ENCODE measurements around the gene CYP17A1. TPM values are rescaled to one million over a fixed set of nuclear protein-coding genes. Genes with fewer than 3 reads are reported as not detected.

CYP17A1 gene, protein sequence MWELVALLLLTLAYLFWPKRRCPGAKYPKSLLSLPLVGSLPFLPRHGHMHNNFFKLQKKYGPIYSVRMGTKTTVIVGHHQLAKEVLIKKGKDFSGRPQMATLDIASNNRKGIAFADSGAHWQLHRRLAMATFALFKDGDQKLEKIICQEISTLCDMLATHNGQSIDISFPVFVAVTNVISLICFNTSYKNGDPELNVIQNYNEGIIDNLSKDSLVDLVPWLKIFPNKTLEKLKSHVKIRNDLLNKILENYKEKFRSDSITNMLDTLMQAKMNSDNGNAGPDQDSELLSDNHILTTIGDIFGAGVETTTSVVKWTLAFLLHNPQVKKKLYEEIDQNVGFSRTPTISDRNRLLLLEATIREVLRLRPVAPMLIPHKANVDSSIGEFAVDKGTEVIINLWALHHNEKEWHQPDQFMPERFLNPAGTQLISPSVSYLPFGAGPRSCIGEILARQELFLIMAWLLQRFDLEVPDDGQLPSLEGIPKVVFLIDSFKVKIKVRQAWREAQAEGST
- not detected for polyA plus RNA-seq (2012; ENCODE audit: insufficient read depth, insufficient read length, low read depth)

DNA sequence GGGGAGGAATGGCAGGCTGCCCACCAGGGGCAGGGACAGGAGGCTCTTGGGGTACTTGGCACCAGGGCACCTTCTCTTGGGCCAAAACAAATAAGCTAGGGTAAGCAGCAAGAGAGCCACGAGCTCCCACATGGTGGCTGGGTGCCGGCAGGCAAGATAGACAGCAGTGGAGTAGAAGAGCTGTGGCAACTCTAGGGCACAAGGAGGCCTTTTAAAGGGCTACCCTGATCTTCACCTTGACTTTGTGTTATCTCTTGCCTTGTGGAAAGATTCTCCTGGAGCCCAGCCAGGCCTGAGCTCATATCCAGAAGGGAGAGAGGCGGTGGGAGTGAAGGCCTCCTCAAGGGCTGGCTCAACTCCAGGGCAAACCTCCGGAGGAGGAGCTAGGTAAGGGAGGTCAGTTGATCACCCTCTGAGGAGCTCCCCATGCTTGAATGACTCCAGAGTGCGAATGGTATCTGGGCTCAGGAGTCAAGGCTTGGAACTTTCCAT is at the start of gene CYP17A1:
TSS of gene CYP17A1 (minus strand) at position 184 of the 492 bp plus-strand sequence. CDS start at position 132, 52 bp downstream.
- TF ChIP-seq, protein P1, sequence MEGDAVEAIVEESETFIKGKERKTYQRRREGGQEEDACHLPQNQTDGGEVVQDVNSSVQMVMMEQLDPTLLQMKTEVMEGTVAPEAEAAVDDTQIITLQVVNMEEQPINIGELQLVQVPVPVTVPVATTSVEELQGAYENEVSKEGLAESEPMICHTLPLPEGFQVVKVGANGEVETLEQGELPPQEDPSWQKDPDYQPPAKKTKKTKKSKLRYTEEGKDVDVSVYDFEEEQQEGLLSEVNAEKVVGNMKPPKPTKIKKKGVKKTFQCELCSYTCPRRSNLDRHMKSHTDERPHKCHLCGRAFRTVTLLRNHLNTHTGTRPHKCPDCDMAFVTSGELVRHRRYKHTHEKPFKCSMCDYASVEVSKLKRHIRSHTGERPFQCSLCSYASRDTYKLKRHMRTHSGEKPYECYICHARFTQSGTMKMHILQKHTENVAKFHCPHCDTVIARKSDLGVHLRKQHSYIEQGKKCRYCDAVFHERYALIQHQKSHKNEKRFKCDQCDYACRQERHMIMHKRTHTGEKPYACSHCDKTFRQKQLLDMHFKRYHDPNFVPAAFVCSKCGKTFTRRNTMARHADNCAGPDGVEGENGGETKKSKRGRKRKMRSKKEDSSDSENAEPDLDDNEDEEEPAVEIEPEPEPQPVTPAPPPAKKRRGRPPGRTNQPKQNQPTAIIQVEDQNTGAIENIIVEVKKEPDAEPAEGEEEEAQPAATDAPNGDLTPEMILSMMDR (IDR thresholded peaks at IDR 0.05; ENCODE audit: low read depth, low read length) = no peak
- Histone ChIP-seq H3K9me3 (no peaks in the 10 kb centered on the region; the same call in 1 of the 2 replicates), H3K4me3 (ENCODE audit: low read depth, low read length) (no peak within 1 kb of the TSS), H3K4me1 (no peaks in the 10 kb centered on the region), H3K27me3 (no peaks in the 10 kb centered on the region), H3K36me3 (no peaks in the 10 kb centered on the region)
- peak; percentile 34 for DNase-seq

DNA sequence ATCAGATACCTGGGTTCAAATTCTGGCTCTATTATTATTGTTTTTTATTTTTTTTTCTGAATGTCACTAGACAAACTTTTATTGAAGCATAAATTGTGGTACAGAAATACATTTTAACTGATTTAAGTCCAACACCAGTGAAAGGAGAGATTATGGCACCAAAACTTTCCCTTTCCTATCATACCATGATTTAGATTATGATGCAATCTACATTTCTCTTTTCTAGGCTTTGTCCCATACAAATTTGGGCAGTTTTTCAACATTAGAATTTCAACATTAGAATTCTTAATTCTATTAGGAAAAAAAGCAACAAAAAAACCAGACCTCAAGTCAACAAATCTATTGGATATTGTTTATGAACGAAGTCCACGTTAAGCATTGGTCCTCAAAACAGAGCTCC is 43.0 kb upstream of the CYP17A1 start:
- Histone ChIP-seq H3K27me3 (no peaks in the 10 kb centered on the region), H3K4me1 (no peaks in the 10 kb centered on the region), H3K36me3 (no peaks in the 10 kb centered on the region), H3K4me3 (ENCODE audit: low read depth, low read length) (no peak overlapping the region), H3K9me3 (no peaks in the 10 kb centered on the region)
- TF ChIP-seq, protein P1 (IDR thresholded peaks at IDR 0.05; ENCODE audit: low read depth, low read length) = no peak
- no peak for DNase-seq

- Histone ChIP-seq H3K4me1 (no peaks in the 10 kb centered on the region), H3K9me3 (no peaks in the 10 kb centered on the region), H3K27me3 (no peaks in the 10 kb centered on the region), H3K4me3 (ENCODE audit: low read depth, low read length) (no peak overlapping the region), H3K36me3 (no peaks in the 10 kb centered on the region)
- TF ChIP-seq, protein P1 (IDR thresholded peaks at IDR 0.05; ENCODE audit: low read depth, low read length) = no peak
- DNase-seq = no peak
Measured at GRCh38 chr10:102878629-102879028, 41.4 kb upstream of the CYP17A1 start.

DNA sequence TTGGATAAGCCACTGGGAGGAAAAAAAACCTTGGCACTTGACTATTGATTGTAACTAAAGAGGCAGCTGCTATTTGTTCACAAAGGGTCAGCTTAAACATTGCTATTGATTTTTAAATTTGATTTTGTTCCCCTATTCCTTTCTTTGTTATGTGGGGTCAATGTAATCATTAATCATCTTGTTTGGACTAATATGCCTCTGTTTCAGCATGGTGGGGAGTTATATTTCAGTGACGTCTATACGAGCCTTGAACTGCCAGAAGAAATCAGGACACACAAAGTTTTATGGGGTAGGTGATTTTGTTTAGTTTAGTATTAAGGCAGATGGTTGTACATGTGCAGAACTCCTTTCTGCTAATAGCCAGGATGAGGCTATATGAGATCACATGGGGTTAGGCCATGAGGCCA is 39.5 kb upstream of the CYP17A1 start:
- H3K36me3 ChIP-seq = no peaks in the 10 kb centered on the region
- TF ChIP-seq, protein P1 (IDR thresholded peaks at IDR 0.05; ENCODE audit: low read depth, low read length) = no peak
- H3K27me3 ChIP-seq = no peaks in the 10 kb centered on the region
- no peaks in the 10 kb centered on the region for H3K9me3 ChIP-seq
- H3K4me3 ChIP-seq (ENCODE audit: low read depth, low read length) = no peak overlapping the region
- no peaks in the 10 kb centered on the region for H3K4me1 ChIP-seq
- DNase-seq = no peak

DNA sequence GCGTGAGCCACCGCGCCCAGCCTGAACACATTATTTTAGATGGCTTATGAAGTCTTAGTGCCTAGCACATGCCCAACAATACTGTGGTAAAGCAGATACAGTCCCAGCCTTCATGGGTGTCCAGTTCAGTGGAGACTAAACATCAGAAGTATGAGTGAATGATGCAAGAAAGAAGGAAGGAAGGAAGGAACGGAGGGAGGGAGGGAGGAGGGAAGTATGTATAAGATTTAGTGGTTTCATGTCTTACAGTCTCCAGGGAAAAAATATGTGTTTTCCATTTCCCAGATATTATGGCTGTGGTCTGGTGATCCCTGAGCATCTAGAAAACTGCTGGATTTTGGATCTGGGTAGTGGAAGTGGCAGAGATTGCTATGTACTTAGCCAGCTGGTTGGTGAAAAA is 35.0 kb upstream of the CYP17A1 start:
- Histone ChIP-seq H3K4me1 (no peaks in the 10 kb centered on the region), H3K9me3 (no peaks in the 10 kb centered on the region), H3K4me3 (ENCODE audit: low read depth, low read length) (no peak overlapping the region), H3K27me3 (no peaks in the 10 kb centered on the region), H3K36me3 (no peaks in the 10 kb centered on the region)
- DNase-seq = no peak
- TF ChIP-seq, protein P1 (IDR thresholded peaks at IDR 0.05; ENCODE audit: low read depth, low read length) = no peak

- TF ChIP-seq, protein P1 (IDR thresholded peaks at IDR 0.05; ENCODE audit: low read depth, low read length) = no peak
- no peak for DNase-seq
- H3K4me3 ChIP-seq (ENCODE audit: low read depth, low read length) = peak overlapping the region; percentile 62
- H3K27me3 ChIP-seq = no peaks in the 10 kb centered on the region
- no peaks in the 10 kb centered on the region for H3K4me1 ChIP-seq
- H3K36me3 ChIP-seq = no peaks in the 10 kb centered on the region
- no peaks in the 10 kb centered on the region for H3K9me3 ChIP-seq
Measured at GRCh38 chr10:102870221-102870620, 33.0 kb upstream of the CYP17A1 start.
